HL-60 (cell line): Measurements from ENCODE around the gene CEP164.

Source experiments
- CTCF ChIP-seq: IDR thresholded peaks from one replicate; pipeline ENCODE4 v1.5.1; 2011; ENCODE audit warnings: low read length, control low read depth, inconsistent platforms; ENCODE audit not compliant: insufficient read depth
- GABPA ChIP-seq: IDR thresholded peaks from 2 replicates; pipeline ENCODE4 v1.6.1; 2012; ENCODE audit warnings: low read depth
- POLR2AphosphoS5 ChIP-seq: IDR thresholded peaks from 2 replicates; pipeline ENCODE4 v1.6.1; 2012; ENCODE audit warnings: low read depth
- REST ChIP-seq: IDR thresholded peaks from 2 replicates; pipeline ENCODE4 v1.6.1; 2012; ENCODE audit warnings: low read depth; ENCODE audit not compliant: insufficient replicate concordance
- SPI1 ChIP-seq: IDR thresholded peaks from 2 replicates; pipeline ENCODE4 v1.6.1; 2012; ENCODE audit warnings: low read depth, mild to moderate bottlenecking, borderline replicate concordance

- TF ChIP-seq CTCF (no peak), REST (no peak), GABPA (no peak), POLR2AphosphoS5 (no peak), SPI1 (no peak)
Measured at GRCh38 chr11:117391181-117391580, 63.5 kb downstream of the CEP164 start.
